Calu3 (cell line): ENCODE measurements around the gene GPR27. TPM values are rescaled to one million over a fixed set of nuclear protein-coding genes. Genes with fewer than 3 reads are reported as not detected.

ENCODE experiments used
- BruUV-seq: library from RNA; stranded (reverse); fragments of 400-500 nt; replicated peaks from 2 replicates; lab custom pipeline; 2021; lab: Mats Ljungman, UMichigan
- CTCF ChIA-PET: fragments of 300-600 bp; sonication (Branson Sonifier 250); formaldehyde crosslinking; loops from one replicate; lab custom pipeline; 2022; ENCODE audit warnings: antibody characterized with exemption; lab: Charles Lee
- DNase-seq: peaks from one replicate; pipeline ENCODE4 v3.0.0; 2022
- H3K27ac Mint-ChIP-seq: one replicate; pipeline ENCODE4 v1.8.0; 2022; ENCODE audit warnings: mixed read lengths; ENCODE audit not compliant: unreplicated experiment
- H3K27me3 Mint-ChIP-seq: one replicate; pipeline ENCODE4 v1.8.0; 2022; ENCODE audit warnings: mixed read lengths; ENCODE audit not compliant: unreplicated experiment
- H3K36me3 Mint-ChIP-seq: one replicate; pipeline ENCODE4 v1.8.0; 2022; ENCODE audit warnings: mild to moderate bottlenecking, moderate library complexity, mixed read lengths; ENCODE audit not compliant: insufficient read depth, unreplicated experiment
- H3K4me1 Mint-ChIP-seq: one replicate; pipeline ENCODE4 v1.8.0; 2022; ENCODE audit warnings: mild to moderate bottlenecking, low read depth, mixed read lengths; ENCODE audit not compliant: unreplicated experiment
- H3K4me3 Mint-ChIP-seq: one replicate; pipeline ENCODE4 v1.8.0; 2022; ENCODE audit warnings: mild to moderate bottlenecking, low read depth, moderate library complexity, mixed read lengths; ENCODE audit not compliant: unreplicated experiment
- H3K9me3 Mint-ChIP-seq: one replicate; pipeline ENCODE4 v1.8.0; 2022; ENCODE audit warnings: low read depth, mixed read lengths; ENCODE audit not compliant: unreplicated experiment
- CTCF ChIP-seq: fragments of 200-600 bp; IDR thresholded peaks from one replicate; pipeline ENCODE4 v1.8.0; 2022; ENCODE audit warnings: antibody characterized with exemption; ENCODE audit not compliant: unreplicated experiment
- intact Hi-C: fragments of 100-400 bp; cut with micrococcal nuclease; formaldehyde crosslinking; loops from one replicate; pipeline ENCODE4 v1.10.0; 2022; ENCODE audit not compliant: unreplicated experiment
- total RNA-seq: library from RNA; stranded (reverse); gene quantifications from 2 replicates; pipeline ENCODE4 v1.2.3, GENCODE V29; 2022

Gene GPR27
- total RNA-seq, 1 experiment from 2014 or later = 0.71 TPM

GRCh38 chr3:71771884-71772283, 18.2 kb downstream of the GPR27 start:
- intact Hi-C loops = no loop called here

DNA sequence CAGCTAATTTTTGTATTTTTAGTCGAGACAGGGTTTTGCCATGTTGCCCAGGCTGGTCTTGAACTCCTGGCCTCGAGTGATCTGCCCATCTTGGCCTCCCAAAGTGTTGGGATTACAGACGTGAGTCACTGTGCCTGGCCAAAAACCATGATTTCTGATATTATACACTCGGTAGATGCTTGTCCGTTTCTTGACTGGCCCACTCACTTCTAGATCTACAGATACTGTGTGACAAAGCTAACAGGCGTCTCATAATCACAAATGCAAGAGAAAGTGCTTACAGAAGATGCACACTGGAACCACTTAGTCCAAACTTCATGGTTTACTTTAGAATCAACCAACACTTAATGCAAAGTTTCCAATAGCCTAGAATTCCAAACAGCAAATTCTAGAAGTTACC, 22.9 kb downstream of the GPR27 start:
- Mint-ChIP-seq H3K27ac (no peak overlapping the region), H3K4me1 (no peaks in the 10 kb centered on the region), H3K4me3 (no peak overlapping the region), H3K36me3 (no peaks in the 10 kb centered on the region), H3K27me3 (peaks cover 13% of the 10 kb centered on the region), H3K9me3 (no peaks in the 10 kb centered on the region)
- DNase-seq = no peak
- CTCF ChIA-PET = no interaction called here
- no TSS peak for BruUV-seq
- no peak for TF ChIP-seq CTCF
- intact Hi-C loops = no loop called here

More at GRCh38 chr3:71771884-71772283, 18.2 kb downstream of the GPR27 start:
- no peak for DNase-seq
- Mint-ChIP-seq H3K4me3 (no peak overlapping the region), H3K4me1 (no peaks in the 10 kb centered on the region), H3K9me3 (no peaks in the 10 kb centered on the region), H3K27me3 (peaks cover 13% of the 10 kb centered on the region), H3K27ac (no peak overlapping the region), H3K36me3 (no peaks in the 10 kb centered on the region)
- BruUV-seq = no TSS peak
- no peak for TF ChIP-seq CTCF
- CTCF ChIA-PET = no interaction called here

GRCh38 chr3:71778353-71778752, 24.7 kb downstream of the GPR27 start:
- Mint-ChIP-seq H3K4me3 (no peak overlapping the region), H3K36me3 (no peaks in the 10 kb centered on the region), H3K27me3 (peaks cover 13% of the 10 kb centered on the region), H3K4me1 (no peaks in the 10 kb centered on the region), H3K9me3 (no peaks in the 10 kb centered on the region), H3K27ac (no peak overlapping the region)
- DNase-seq = no peak
- CTCF ChIA-PET = no interaction called here
- TF ChIP-seq CTCF = no peak
- intact Hi-C loops = no loop called here
- no TSS peak for BruUV-seq

GRCh38 chr3:71779674-71780377, 26.2 kb downstream of the GPR27 start:
- CTCF ChIA-PET = no interaction called here
- Mint-ChIP-seq H3K36me3 (peaks cover 5% of the 10 kb centered on the region), H3K9me3 (no peaks in the 10 kb centered on the region), H3K27me3 (peaks cover 15% of the 10 kb centered on the region), H3K4me1 (peaks cover 8% of the 10 kb centered on the region), H3K4me3 (no peak overlapping the region), H3K27ac (no peak overlapping the region)
- no TSS peak for BruUV-seq
- TF ChIP-seq CTCF = no peak
- intact Hi-C loops = no loop called here
- DNase-seq = no peak
